ENCODE results near the gene CCNK. TPM values are rescaled to one million over a fixed set of nuclear protein-coding genes. Genes with fewer than 3 reads are reported as not detected.

The CCNK gene
- total RNA-seq, 1 experiment from 2014 or later, result 80.1 TPM

DNA sequence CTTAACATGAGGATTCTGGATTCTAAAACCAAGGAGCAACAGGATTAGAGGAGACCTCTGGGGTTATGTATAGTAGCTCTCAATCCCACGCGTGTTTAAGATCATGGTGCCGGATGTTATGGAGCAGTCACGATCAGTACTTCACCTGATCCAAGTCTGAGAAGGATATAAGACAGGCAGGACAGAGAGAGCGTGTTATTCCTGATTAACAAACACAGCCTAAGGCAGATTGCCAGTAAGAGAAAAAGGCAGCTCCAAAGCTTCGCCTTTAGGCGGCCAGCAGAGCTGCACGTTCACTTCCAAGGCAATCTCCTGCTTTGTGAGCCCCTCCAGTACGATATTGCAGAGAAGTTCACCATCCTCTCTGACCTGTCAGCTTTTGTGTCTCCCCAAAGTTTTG lies 6.0 kb upstream of the CCNK start:
- no peak overlapping the region for H3K27ac ChIP-seq (ENCODE audit: insufficient read length, low read depth, low read length)
- TF ChIP-seq, protein P1, sequence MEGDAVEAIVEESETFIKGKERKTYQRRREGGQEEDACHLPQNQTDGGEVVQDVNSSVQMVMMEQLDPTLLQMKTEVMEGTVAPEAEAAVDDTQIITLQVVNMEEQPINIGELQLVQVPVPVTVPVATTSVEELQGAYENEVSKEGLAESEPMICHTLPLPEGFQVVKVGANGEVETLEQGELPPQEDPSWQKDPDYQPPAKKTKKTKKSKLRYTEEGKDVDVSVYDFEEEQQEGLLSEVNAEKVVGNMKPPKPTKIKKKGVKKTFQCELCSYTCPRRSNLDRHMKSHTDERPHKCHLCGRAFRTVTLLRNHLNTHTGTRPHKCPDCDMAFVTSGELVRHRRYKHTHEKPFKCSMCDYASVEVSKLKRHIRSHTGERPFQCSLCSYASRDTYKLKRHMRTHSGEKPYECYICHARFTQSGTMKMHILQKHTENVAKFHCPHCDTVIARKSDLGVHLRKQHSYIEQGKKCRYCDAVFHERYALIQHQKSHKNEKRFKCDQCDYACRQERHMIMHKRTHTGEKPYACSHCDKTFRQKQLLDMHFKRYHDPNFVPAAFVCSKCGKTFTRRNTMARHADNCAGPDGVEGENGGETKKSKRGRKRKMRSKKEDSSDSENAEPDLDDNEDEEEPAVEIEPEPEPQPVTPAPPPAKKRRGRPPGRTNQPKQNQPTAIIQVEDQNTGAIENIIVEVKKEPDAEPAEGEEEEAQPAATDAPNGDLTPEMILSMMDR (conservative IDR thresholded peaks at IDR 0.05), result no peak
- H4K91ac ChIP-seq (ENCODE audit: insufficient read length, low read depth, low read length), result no peak overlapping the region
- no peak overlapping the region for H3K23ac ChIP-seq (ENCODE audit: insufficient read length, low read depth, low read length)
- WGBS (ENCODE audit: extremely low coverage, insufficient read length, low lambda C conversion rate), result no CpG with 5 or more reads among the region's 9 CpGs
- H3K27me3 Mint-ChIP-seq (ENCODE audit: low read depth), result no peaks in the 10 kb centered on the region
- no peak overlapping the region for H4K5ac ChIP-seq (ENCODE audit: insufficient read length, low read depth, low read length)
- no peak overlapping the region for H3K4me3 Mint-ChIP-seq
- H2AFZ ChIP-seq (ENCODE audit: low read length), result no peak overlapping the region
- H2BK20ac ChIP-seq (ENCODE audit: low read depth, low read length, poor library complexity, severe bottlenecking), result no peak overlapping the region
- H3K27ac Mint-ChIP-seq, result peak overlapping the region in 2 of 3 experiments; percentile 8 to 50; a peak in 3 of 7 replicates
- peaks cover 49% of the 10 kb centered on the region; the same call in 1 of the 2 replicates for H3K79me2 ChIP-seq (ENCODE audit: insufficient read depth, low read length)
- H3K79me1 ChIP-seq (ENCODE audit: insufficient read depth, low read depth, low read length, poor library complexity, severe bottlenecking), result peaks cover 13% of the 10 kb centered on the region
- H3K56ac ChIP-seq (ENCODE audit: insufficient read length, low read depth, low read length), result no peak overlapping the region
- no peak overlapping the region for H3K4ac ChIP-seq (ENCODE audit: low read depth, low read length)
- H2BK15ac ChIP-seq (ENCODE audit: low read depth, low read length), result no peak overlapping the region
- no peak overlapping the region for H2BK120ac ChIP-seq (ENCODE audit: low read depth, low read length, poor library complexity, severe bottlenecking)
- H4K8ac ChIP-seq (replicated peaks; ENCODE audit: insufficient read length, low read depth, low read length), result no peak overlapping the region
- no peak overlapping the region for H3K14ac ChIP-seq (ENCODE audit: insufficient read depth, low read length)
- no peaks in the 10 kb centered on the region for H3K27me3 ChIP-seq (ENCODE audit: insufficient read depth, low read length)
- H2BK5ac ChIP-seq (ENCODE audit: insufficient read length, low read length), result no peak overlapping the region
- peaks cover 4% of the 10 kb centered on the region; the same call in 1 of the 2 replicates for H3K4me1 ChIP-seq (ENCODE audit: insufficient read depth, low read length)
- H3K4me1 Mint-ChIP-seq, result peaks cover 31 to 40% of the 10 kb centered on the region in 2 experiments
- no peak overlapping the region for H3K9ac ChIP-seq (ENCODE audit: extremely low read depth, insufficient read length, low read length)
- H3K9me3 Mint-ChIP-seq, result no peaks in the 10 kb centered on the region
- no peak overlapping the region for H2AK5ac ChIP-seq (ENCODE audit: insufficient read length, low read length)
- H3K4me2 ChIP-seq (ENCODE audit: insufficient read depth, insufficient read length, low read length), result no peak overlapping the region
- H3K9me3 ChIP-seq (ENCODE audit: control insufficient read depth, low read depth, low read length), result no peaks in the 10 kb centered on the region
- peaks cover 4% of the 10 kb centered on the region for H3K23me2 ChIP-seq (ENCODE audit: insufficient read length, low read depth, low read length, poor library complexity, severe bottlenecking)
- H3T11ph ChIP-seq (ENCODE audit: low read length), result no peak overlapping the region
- no peak overlapping the region for H2BK12ac ChIP-seq (ENCODE audit: insufficient read length, low read depth, low read length)
- H4K20me1 ChIP-seq (ENCODE audit: control insufficient read depth, insufficient read depth, insufficient read length), result no peaks in the 10 kb centered on the region
- no peak for DNase-seq
- no peak overlapping the region for H3K18ac ChIP-seq (ENCODE audit: insufficient read length, low read depth, low read length)
- H3K36me3 Mint-ChIP-seq (ENCODE audit: insufficient read depth in 1 of 3, low read depth in 3 of 3), result no peaks in the 10 kb centered on the region
